ENCODE results near the gene CD207.

GRCh38 chr2:70790136-70790828, 45.3 kb downstream of the CD207 start, which contains the start of gene FIGLA:
- TF ChIP-seq EZH2 (IDR thresholded peaks at IDR 0.05; ENCODE audit: low read depth) (no peak), CTCF (conservative IDR thresholded peaks at IDR 0.05) (no peak)

All from PC-9 (cell line).